A673 (cell line): ENCODE data around the gene PGLYRP1. TPM values are rescaled to one million over a fixed set of nuclear protein-coding genes. Genes with fewer than 3 reads are reported as not detected.

Source experiments
- Bru-seq: library from RNA; stranded (reverse); fragments of 400-500 nt; gene quantifications from one replicate; lab custom pipeline; 2021; lab: Mats Ljungman, UMichigan
- BruChase-seq, 2 experiments: library from RNA; stranded (reverse); fragments of 400-500 nt; gene quantifications; one replicate each; lab custom pipeline; 2021; lab: Mats Ljungman, UMichigan
- BruUV-seq: library from RNA; stranded (reverse); fragments of 400-500 nt; replicated peaks from 2 replicates; lab custom pipeline; 2021; lab: Mats Ljungman, UMichigan
- CTCF ChIA-PET: fragments of 300-600 bp; sonication (Branson Sonifier 250); formaldehyde crosslinking; loops from one replicate; lab custom pipeline; 2022; ENCODE audit warnings: antibody characterized with exemption; lab: Charles Lee
- POLR2A ChIA-PET: fragments of 300-600 bp; sonication (Branson Sonifier 250); formaldehyde crosslinking; loops from one replicate; lab custom pipeline; 2022; ENCODE audit warnings: antibody characterized with exemption; ENCODE audit not compliant: low non-redundant PET; lab: Charles Lee
- DNase-seq: peaks from one replicate; pipeline ENCODE4 v3.0.0-alpha.2; 2015; ENCODE audit warnings: low spot score
- H3K27ac ChIP-seq: fragments of 200-600 bp; sonication (generic); 2 replicates; pipeline ENCODE4 v1.5.1; 2016; ENCODE audit warnings: mixed run types, low read depth, mild to moderate bottlenecking, mixed read lengths, antibody characterized with exemption, low read length; ENCODE audit not compliant: poor library complexity, severe bottlenecking
- H3K27me3 ChIP-seq: fragments of 200-600 bp; sonication (generic); replicated peaks from 2 replicates; pipeline ENCODE4 v1.6.1; 2017; ENCODE audit warnings: mixed run types, low read depth, mild to moderate bottlenecking, mixed read lengths, antibody characterized with exemption, low read length; ENCODE audit not compliant: insufficient read depth, poor library complexity
- H3K36me3 ChIP-seq: fragments of 200-600 bp; sonication (generic); 2 replicates; pipeline ENCODE4 v1.6.1; 2016; ENCODE audit warnings: mixed run types, mild to moderate bottlenecking, mixed read lengths, antibody characterized with exemption, low read length; ENCODE audit not compliant: insufficient read depth, poor library complexity, severe bottlenecking
- H3K4me1 ChIP-seq: fragments of 200-600 bp; sonication (generic); 2 replicates; pipeline ENCODE4 v1.6.1; 2017; ENCODE audit warnings: mixed run types, mild to moderate bottlenecking, mixed read lengths, antibody characterized with exemption, low read length; ENCODE audit not compliant: insufficient read depth, poor library complexity, severe bottlenecking
- H3K4me3 ChIP-seq: fragments of 200-600 bp; sonication (generic); 2 replicates; pipeline ENCODE4 v1.5.1; 2016; ENCODE audit warnings: low read depth, mixed run types, mild to moderate bottlenecking, mixed read lengths, low read length; ENCODE audit not compliant: poor library complexity, severe bottlenecking
- H3K9me3 ChIP-seq: fragments of 200-600 bp; sonication (generic); 2 replicates; pipeline ENCODE4 v1.6.1; 2016; ENCODE audit warnings: mixed run types, low read depth, mild to moderate bottlenecking, mixed read lengths, antibody characterized with exemption, low read length; ENCODE audit not compliant: poor library complexity, severe bottlenecking
- EZH2 ChIP-seq: fragments of 200-600 bp; sonication (generic); IDR thresholded peaks from 2 replicates; pipeline ENCODE4 v1.6.1; 2017; ENCODE audit warnings: borderline replicate concordance, low read depth, mild to moderate bottlenecking, mixed read lengths, antibody characterized with exemption, low read length; ENCODE audit not compliant: poor library complexity, severe bottlenecking
- intact Hi-C: fragments of 100-400 bp; cut with micrococcal nuclease; formaldehyde crosslinking; loops from one replicate; pipeline ENCODE4 v1.10.0; 2022; ENCODE audit not compliant: unreplicated experiment
- long read RNA-seq: library from polyadenylated mRNA; stranded (forward); transcript quantifications from one replicate; pipeline ENCODE4 v2.0.0, GENCODE V29; 2022
- total RNA-seq: library from RNA; stranded (reverse); gene quantifications from 2 replicates; pipeline ENCODE4 v1.2.3, GENCODE V29; 2021
- TF ChIP-seq, protein P1 (sequence below): fragments of 300-800, 200-600 bp; sonication (generic); conservative IDR thresholded peaks from 2 replicates; pipeline ENCODE4 v1.5.1; 2017; ENCODE audit warnings: low read depth, mild to moderate bottlenecking, antibody characterized with exemption, low read length, moderate library complexity, mixed read lengths

The PGLYRP1 gene, protein sequence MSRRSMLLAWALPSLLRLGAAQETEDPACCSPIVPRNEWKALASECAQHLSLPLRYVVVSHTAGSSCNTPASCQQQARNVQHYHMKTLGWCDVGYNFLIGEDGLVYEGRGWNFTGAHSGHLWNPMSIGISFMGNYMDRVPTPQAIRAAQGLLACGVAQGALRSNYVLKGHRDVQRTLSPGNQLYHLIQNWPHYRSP
- not detected in 2 replicates for total RNA-seq
- not detected for Bru-seq, nascent RNA
- BruChase-seq, experiment 1, labeled RNA remaining after a 2-hour chase = not detected
- not detected for BruChase-seq, experiment 2, labeled RNA remaining after a 6-hour chase
- long read RNA-seq, partial matches to known transcripts = 0 of 3 reads
- long read RNA-seq, other reads (novel, unspliced or antisense) = 3 of 3 reads

- CTCF ChIA-PET = no interaction called here
- Histone ChIP-seq H3K9me3 (no peaks in the 10 kb centered on the region), H3K4me3 (no peak within 1 kb of the TSS), H3K27ac (no peak within 1 kb of the TSS), H3K27me3 (peaks cover 3% of the 10 kb centered on the region), H3K36me3 (no peaks in the 10 kb centered on the region), H3K4me1 (no peaks in the 10 kb centered on the region)
- intact Hi-C loops = no loop called here
- POLR2A ChIA-PET = no interaction called here
- BruUV-seq = no TSS peak
- TF ChIP-seq, protein P1, sequence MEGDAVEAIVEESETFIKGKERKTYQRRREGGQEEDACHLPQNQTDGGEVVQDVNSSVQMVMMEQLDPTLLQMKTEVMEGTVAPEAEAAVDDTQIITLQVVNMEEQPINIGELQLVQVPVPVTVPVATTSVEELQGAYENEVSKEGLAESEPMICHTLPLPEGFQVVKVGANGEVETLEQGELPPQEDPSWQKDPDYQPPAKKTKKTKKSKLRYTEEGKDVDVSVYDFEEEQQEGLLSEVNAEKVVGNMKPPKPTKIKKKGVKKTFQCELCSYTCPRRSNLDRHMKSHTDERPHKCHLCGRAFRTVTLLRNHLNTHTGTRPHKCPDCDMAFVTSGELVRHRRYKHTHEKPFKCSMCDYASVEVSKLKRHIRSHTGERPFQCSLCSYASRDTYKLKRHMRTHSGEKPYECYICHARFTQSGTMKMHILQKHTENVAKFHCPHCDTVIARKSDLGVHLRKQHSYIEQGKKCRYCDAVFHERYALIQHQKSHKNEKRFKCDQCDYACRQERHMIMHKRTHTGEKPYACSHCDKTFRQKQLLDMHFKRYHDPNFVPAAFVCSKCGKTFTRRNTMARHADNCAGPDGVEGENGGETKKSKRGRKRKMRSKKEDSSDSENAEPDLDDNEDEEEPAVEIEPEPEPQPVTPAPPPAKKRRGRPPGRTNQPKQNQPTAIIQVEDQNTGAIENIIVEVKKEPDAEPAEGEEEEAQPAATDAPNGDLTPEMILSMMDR = no peak
- no peak for TF ChIP-seq EZH2
- no peak for DNase-seq
These were observed at the start of gene PGLYRP1 for GRCh38 chr19:46022431-46023310. PGLYRP1 (minus strand) TSS chr19:46023053; CDS start chr19:46023021, 32 bp downstream.

GRCh38 chr19:46069806-46070341 is 47.0 kb upstream of the PGLYRP1 start:
- CTCF ChIA-PET = no interaction called here
- H3K36me3 ChIP-seq = no peaks in the 10 kb centered on the region
- H3K4me1 ChIP-seq = no peaks in the 10 kb centered on the region
- H3K27me3 ChIP-seq = peaks cover 26% of the 10 kb centered on the region
- intact Hi-C loops = loop anchor here (10.0 kb wide), 2 partner anchors 325 to 445 kb away; no protein-coding TSS in a partner anchor
- H3K4me3 ChIP-seq = no peak overlapping the region
- DNase-seq = no peak
- no TSS peak for BruUV-seq
- POLR2A ChIA-PET = no interaction called here
- no peaks in the 10 kb centered on the region for H3K9me3 ChIP-seq
- no peak overlapping the region for H3K27ac ChIP-seq
- TF ChIP-seq, protein P1 = no peak
- TF ChIP-seq EZH2 = no peak
